Neural progenitor cell (in vitro differentiated cells): ENCODE data around the gene ERC2. TPM values are rescaled to one million over a fixed set of nuclear protein-coding genes. Genes with fewer than 3 reads are reported as not detected.
"Not testable (repeated sequence)": the region's sequence is repeated elsewhere in the genome, so short reads cannot be mapped to it uniquely, and the experiment has no call there.

ENCODE experiments used
- DNase-seq: peaks from one replicate; pipeline ENCODE4 v3.0.0-alpha.2; 2016; ENCODE audit warnings: low spot score
- H2AFZ ChIP-seq: fragments of 200-600 bp; sonication (generic); replicated peaks from 2 replicates; pipeline ENCODE4 v1.6.1; 2016; ENCODE audit warnings: antibody characterized with exemption
- H3F3A ChIP-seq: fragments of 200-600 bp; sonication (generic); 2 replicates; pipeline ENCODE4 v1.6.1; 2016; ENCODE audit warnings: antibody characterized with exemption, low read depth
- H3K27ac ChIP-seq: fragments of 200-600 bp; sonication (generic); 2 replicates; pipeline ENCODE4 v1.5.1; 2016; ENCODE audit warnings: mild to moderate bottlenecking
- H3K27me3 ChIP-seq: fragments of 200-600 bp; sonication (generic); 2 replicates; pipeline ENCODE4 v1.6.1; 2016; ENCODE audit warnings: mild to moderate bottlenecking, moderate library complexity
- H3K36me3 ChIP-seq: fragments of 200-600 bp; sonication (generic); 2 replicates; pipeline ENCODE4 v1.5.1; 2016
- H3K4me1 ChIP-seq: fragments of 200-600 bp; sonication (generic); 2 replicates; pipeline ENCODE4 v1.6.1; 2016; ENCODE audit warnings: mixed run types
- H3K4me2 ChIP-seq: fragments of 200-600 bp; sonication (generic); 2 replicates; pipeline ENCODE4 v1.6.1; 2016
- H3K4me3 ChIP-seq: fragments of 200-600 bp; sonication (generic); 2 replicates; pipeline ENCODE4 v1.5.1; 2016
- H3K79me2 ChIP-seq: fragments of 200-600 bp; sonication (generic); 2 replicates; pipeline ENCODE4 v1.6.1; 2016; ENCODE audit warnings: low read depth
- H3K9ac ChIP-seq: fragments of 200-600 bp; sonication (generic); 2 replicates; pipeline ENCODE4 v1.6.1; 2016
- H3K9me3 ChIP-seq: fragments of 200-600 bp; sonication (generic); 2 replicates; pipeline ENCODE4 v1.5.1; 2016; ENCODE audit warnings: low read depth
- H4K20me1 ChIP-seq: fragments of 200-600 bp; sonication (generic); 2 replicates; pipeline ENCODE4 v1.6.1; 2016; ENCODE audit warnings: low read depth
- H3K27ac Mint-ChIP-seq: 3 replicates; pipeline ENCODE4 v1.8.0; 2021; ENCODE audit warnings: mixed read lengths
- H3K27me3 Mint-ChIP-seq: 2 replicates; pipeline ENCODE4 v1.8.0; 2022; ENCODE audit warnings: low read depth, mild to moderate bottlenecking, inconsistent platforms, moderate library complexity, mixed read lengths; ENCODE audit not compliant: insufficient read depth
- H3K36me3 Mint-ChIP-seq: 3 replicates; pipeline ENCODE4 v1.8.0; 2021; ENCODE audit warnings: mixed read lengths
- H3K4me1 Mint-ChIP-seq: 3 replicates; pipeline ENCODE4 v1.8.0; 2021; ENCODE audit warnings: mixed read lengths
- H3K4me3 Mint-ChIP-seq: 3 replicates; pipeline ENCODE4 v1.8.0; 2021; ENCODE audit warnings: mild to moderate bottlenecking, moderate library complexity, mixed read lengths
- H3K9me3 Mint-ChIP-seq: 3 replicates; pipeline ENCODE4 v1.8.0; 2020; ENCODE audit warnings: mixed read lengths
- EZH2 ChIP-seq: fragments of 200-600 bp; sonication (generic); IDR thresholded peaks from 2 replicates; pipeline ENCODE4 v1.6.1; 2017; ENCODE audit warnings: antibody characterized with exemption, mild to moderate bottlenecking, moderate library complexity
- EZH2phosphoT487 ChIP-seq: fragments of 200-600 bp; sonication (generic); IDR thresholded peaks from 2 replicates; pipeline ENCODE4 v1.6.1; 2017; ENCODE audit warnings: antibody characterized with exemption
- total RNA-seq: library from RNA; depleted of rRNA; stranded (reverse); fragments of >200 nt; gene quantifications from 2 replicates; pipeline ENCODE4 v1.2.3, GENCODE V29; 2015; ENCODE audit warnings: low replicate concordance
- TF ChIP-seq, protein P1 (sequence below): fragments of 200-600 bp; sonication (generic); IDR thresholded peaks from 2 replicates; pipeline ENCODE4 v1.5.1; 2017; ENCODE audit warnings: antibody characterized with exemption, mild to moderate bottlenecking

Gene ERC2
- total RNA-seq, 1 donor from 2014 or later: 24.8 TPM

DNA sequence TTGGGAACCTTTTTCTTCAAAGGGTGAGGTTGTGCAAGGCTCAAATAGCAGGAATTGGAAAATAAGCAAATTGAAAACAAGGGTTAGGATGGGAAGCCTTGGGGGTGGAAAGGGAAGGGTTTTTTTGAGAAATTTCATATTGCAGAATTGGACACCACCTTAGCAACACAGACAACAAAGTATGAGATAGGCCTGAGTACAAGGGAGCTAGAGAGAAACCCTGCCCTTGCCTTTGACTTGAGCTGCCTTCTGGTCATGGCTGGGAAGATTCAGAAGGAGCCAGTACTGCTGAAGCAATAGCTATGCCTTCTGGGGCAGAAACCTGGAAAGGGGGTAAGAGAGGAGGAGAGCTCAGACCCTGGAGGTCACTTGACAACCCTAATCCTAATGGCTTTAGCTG is 445.6 kb downstream of the ERC2 start:
- H3K4me3 Mint-ChIP-seq: no peak overlapping the region
- peaks cover 2% of the 10 kb centered on the region for H3K27me3 Mint-ChIP-seq
- H3K27ac Mint-ChIP-seq: no peak overlapping the region
- Histone ChIP-seq H2AFZ (no peak overlapping the region), H3K4me3 (no peak overlapping the region), H3K4me2 (no peak overlapping the region), H3F3A (no peaks in the 10 kb centered on the region), H3K9ac (no peak overlapping the region), H4K20me1 (no peaks in the 10 kb centered on the region), H3K79me2 (no peaks in the 10 kb centered on the region), H3K4me1 (peaks cover 5% of the 10 kb centered on the region), H3K36me3 (no peaks in the 10 kb centered on the region), H3K27me3 (no peaks in the 10 kb centered on the region), H3K9me3 (no peaks in the 10 kb centered on the region), H3K27ac (no peak overlapping the region)
- peaks cover 4% of the 10 kb centered on the region for H3K36me3 Mint-ChIP-seq
- no peak for DNase-seq
- TF ChIP-seq EZH2phosphoT487 (no peak), EZH2 (no peak)
- TF ChIP-seq, protein P1, sequence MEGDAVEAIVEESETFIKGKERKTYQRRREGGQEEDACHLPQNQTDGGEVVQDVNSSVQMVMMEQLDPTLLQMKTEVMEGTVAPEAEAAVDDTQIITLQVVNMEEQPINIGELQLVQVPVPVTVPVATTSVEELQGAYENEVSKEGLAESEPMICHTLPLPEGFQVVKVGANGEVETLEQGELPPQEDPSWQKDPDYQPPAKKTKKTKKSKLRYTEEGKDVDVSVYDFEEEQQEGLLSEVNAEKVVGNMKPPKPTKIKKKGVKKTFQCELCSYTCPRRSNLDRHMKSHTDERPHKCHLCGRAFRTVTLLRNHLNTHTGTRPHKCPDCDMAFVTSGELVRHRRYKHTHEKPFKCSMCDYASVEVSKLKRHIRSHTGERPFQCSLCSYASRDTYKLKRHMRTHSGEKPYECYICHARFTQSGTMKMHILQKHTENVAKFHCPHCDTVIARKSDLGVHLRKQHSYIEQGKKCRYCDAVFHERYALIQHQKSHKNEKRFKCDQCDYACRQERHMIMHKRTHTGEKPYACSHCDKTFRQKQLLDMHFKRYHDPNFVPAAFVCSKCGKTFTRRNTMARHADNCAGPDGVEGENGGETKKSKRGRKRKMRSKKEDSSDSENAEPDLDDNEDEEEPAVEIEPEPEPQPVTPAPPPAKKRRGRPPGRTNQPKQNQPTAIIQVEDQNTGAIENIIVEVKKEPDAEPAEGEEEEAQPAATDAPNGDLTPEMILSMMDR: no peak
- peaks cover 7% of the 10 kb centered on the region for H3K4me1 Mint-ChIP-seq
- no peaks in the 10 kb centered on the region for H3K9me3 Mint-ChIP-seq

DNA sequence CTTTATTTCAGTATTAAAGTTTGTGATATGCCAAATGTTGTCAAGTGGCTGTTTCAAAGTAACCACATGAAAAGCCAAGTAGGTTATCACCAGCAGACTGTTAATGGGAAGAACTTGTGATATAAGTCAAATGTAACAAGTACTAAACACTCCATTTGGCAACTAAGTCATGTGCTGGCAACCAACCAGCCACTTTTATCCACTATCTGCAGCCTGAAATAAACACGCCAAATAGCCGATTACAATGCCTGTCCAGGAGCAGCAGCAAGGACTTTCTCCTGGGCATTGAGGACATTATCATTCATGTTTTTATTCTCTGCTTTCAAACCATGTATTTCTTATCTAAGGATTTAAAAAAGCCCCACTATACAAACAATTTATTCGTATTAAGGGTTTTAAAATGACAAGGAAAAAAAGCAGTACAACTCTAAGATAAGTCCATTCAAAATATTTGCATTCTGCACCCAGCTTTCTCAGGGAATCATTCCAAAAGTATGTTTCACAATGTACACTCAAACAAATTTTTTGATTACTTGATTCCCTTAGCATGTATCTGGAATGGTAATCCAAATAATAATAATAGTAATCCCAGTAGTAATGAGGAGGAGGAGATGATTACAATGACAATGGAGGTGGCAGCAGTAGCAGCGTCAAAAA is 448.6 kb downstream of the ERC2 start:
- no peaks in the 10 kb centered on the region for H3K79me2 ChIP-seq
- TF ChIP-seq EZH2phosphoT487: no peak
- TF ChIP-seq, protein P1: no peak
- no peak for TF ChIP-seq EZH2
- no peaks in the 10 kb centered on the region for H3F3A ChIP-seq
- no peak for DNase-seq
- no peaks in the 10 kb centered on the region for H3K27me3 ChIP-seq
- no peak overlapping the region for H2AFZ ChIP-seq
- H3K4me1 ChIP-seq: peaks cover 11% of the 10 kb centered on the region
- Mint-ChIP-seq H3K9me3 (peaks cover 4% of the 10 kb centered on the region), H3K36me3 (peaks cover 4% of the 10 kb centered on the region), H3K4me1 (no peaks in the 10 kb centered on the region), H3K4me3 (no peak overlapping the region), H3K27me3 (peaks cover 2% of the 10 kb centered on the region), H3K27ac (no peak overlapping the region)
- no peak overlapping the region for H3K4me2 ChIP-seq
- no peaks in the 10 kb centered on the region for H3K9me3 ChIP-seq
- H3K27ac ChIP-seq: no peak overlapping the region
- no peaks in the 10 kb centered on the region for H3K36me3 ChIP-seq
- H4K20me1 ChIP-seq: no peaks in the 10 kb centered on the region
- H3K4me3 ChIP-seq: no peak overlapping the region
- no peak overlapping the region for H3K9ac ChIP-seq

DNA sequence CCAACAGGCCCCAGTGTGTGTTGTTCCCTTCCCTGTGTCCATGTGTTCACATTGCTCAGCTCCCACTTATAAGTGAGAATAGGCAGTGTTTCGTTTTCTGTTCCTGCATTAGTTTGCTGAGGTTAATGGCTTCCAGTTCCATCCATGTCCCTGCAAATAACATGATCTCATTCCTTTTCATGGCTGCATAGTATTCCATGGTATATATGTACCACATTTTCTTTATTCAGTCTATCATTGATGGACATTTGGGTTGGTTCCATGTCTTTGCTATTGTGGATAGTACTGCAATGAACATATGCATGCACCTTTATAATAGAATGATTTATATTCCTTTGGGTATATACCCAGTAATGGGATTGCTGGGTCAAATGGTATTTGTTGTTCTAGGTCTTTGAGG is 452.9 kb downstream of the ERC2 start:
- DNase-seq, H3K4me3 ChIP-seq, H3K9me3 Mint-ChIP-seq, H3K27ac ChIP-seq, H3K79me2 ChIP-seq, H3K27ac Mint-ChIP-seq, H2AFZ ChIP-seq, H3K9me3 ChIP-seq, H3K9ac ChIP-seq, H3K36me3 Mint-ChIP-seq, H4K20me1 ChIP-seq, H3K27me3 ChIP-seq, H3K36me3 ChIP-seq, H3K4me2 ChIP-seq, H3F3A ChIP-seq, H3K27me3 Mint-ChIP-seq, H3K4me3 Mint-ChIP-seq: not testable (repeated sequence)
- H3K4me1 ChIP-seq: peaks cover 11% of the 10 kb centered on the region
- H3K4me1 Mint-ChIP-seq: peaks cover 10% of the 10 kb centered on the region

- H3K27me3 ChIP-seq: no peaks in the 10 kb centered on the region
- Mint-ChIP-seq H3K4me3 (no peak overlapping the region), H3K9me3 (peaks cover 4% of the 10 kb centered on the region), H3K4me1 (peaks cover 10% of the 10 kb centered on the region), H3K27ac (no peak overlapping the region), H3K27me3 (no peaks in the 10 kb centered on the region), H3K36me3 (peaks cover 4% of the 10 kb centered on the region)
- no peaks in the 10 kb centered on the region for H3K9me3 ChIP-seq
- H3K9ac ChIP-seq: no peak overlapping the region
- TF ChIP-seq EZH2phosphoT487: no peak
- TF ChIP-seq, protein P1: no peak
- TF ChIP-seq EZH2: no peak
- no peaks in the 10 kb centered on the region for H3K36me3 ChIP-seq
- peaks cover 11% of the 10 kb centered on the region for H3K4me1 ChIP-seq
- H3K27ac ChIP-seq: no peak overlapping the region
- no peak overlapping the region for H2AFZ ChIP-seq
- H3K79me2 ChIP-seq: no peaks in the 10 kb centered on the region
- DNase-seq: no peak
- H3F3A ChIP-seq: no peaks in the 10 kb centered on the region
- no peaks in the 10 kb centered on the region for H4K20me1 ChIP-seq
- H3K4me3 ChIP-seq: no peak overlapping the region
- H3K4me2 ChIP-seq: no peak overlapping the region
Observed at GRCh38 chr3:56012721-56013120, 455.5 kb downstream of the ERC2 start.
